Neuronal stem cell (in vitro differentiated cells): Measurements from ENCODE around the gene HEATR3.
A peak's percentile ranks its signal among the peaks of the same experiment; 100 is the strongest.

Experiments
- DNase-seq: peaks from one replicate; pipeline ENCODE4 v3.0.0-alpha.2; 2013; ENCODE audit warnings: low spot score
- H2AFZ ChIP-seq: one replicate; pipeline ENCODE4 v1.6.1; 2013; ENCODE audit warnings: mild to moderate bottlenecking, low read length, inconsistent platforms
- H2AK5ac ChIP-seq: 2 replicates; pipeline ENCODE4 v1.6.1; 2013; ENCODE audit warnings: low read depth, mild to moderate bottlenecking, inconsistent platforms, low read length, moderate library complexity, mixed read lengths
- H2BK120ac ChIP-seq: 2 replicates; pipeline ENCODE4 v1.6.1; 2013; ENCODE audit warnings: low read depth, mild to moderate bottlenecking, inconsistent platforms, low read length, moderate library complexity, mixed read lengths
- H2BK12ac ChIP-seq: one replicate; pipeline ENCODE4 v1.6.1; 2013; ENCODE audit warnings: low read length, inconsistent platforms
- H2BK15ac ChIP-seq: 2 replicates; pipeline ENCODE4 v1.6.1; 2013; ENCODE audit warnings: mild to moderate bottlenecking, low read length, inconsistent platforms, mixed read lengths
- H2BK5ac ChIP-seq: one replicate; pipeline ENCODE4 v1.6.1; 2013; ENCODE audit warnings: inconsistent platforms, mild to moderate bottlenecking, low read length, moderate library complexity
- H3K14ac ChIP-seq: one replicate; pipeline ENCODE4 v1.6.1; 2013; ENCODE audit warnings: low read length, inconsistent platforms
- H3K18ac ChIP-seq: 2 replicates; pipeline ENCODE4 v1.6.1; 2013; ENCODE audit warnings: low read length, inconsistent platforms
- H3K23ac ChIP-seq: 2 replicates; pipeline ENCODE4 v1.6.1; 2013; ENCODE audit warnings: low read depth, mild to moderate bottlenecking, mixed read lengths, low read length, inconsistent platforms; ENCODE audit not compliant: poor library complexity
- H3K27ac ChIP-seq: replicated peaks from 3 replicates; pipeline ENCODE4 v1.5.1; 2013; ENCODE audit warnings: low read length, inconsistent platforms
- H3K27me3 ChIP-seq, 3 experiments: 2 replicates each; pipeline ENCODE4 v1.6.1; 2013; ENCODE audit warnings: low read length in 3 of 3, mild to moderate bottlenecking in 2 of 3, inconsistent platforms in 1 of 3, low read depth in 1 of 3, mixed read lengths in 1 of 3, moderate library complexity in 1 of 3; ENCODE audit not compliant: control insufficient read depth in 3 of 3, insufficient read depth in 3 of 3
- H3K36me3 ChIP-seq, 2 donors: replicated peaks in 1 of 2; 2 replicates each; pipeline ENCODE4 v1.6.1; 2013; ENCODE audit warnings: low read length in 2 of 2; ENCODE audit not compliant: control insufficient read depth in 2 of 2, insufficient read depth in 2 of 2
- H3K4ac ChIP-seq: 2 replicates; pipeline ENCODE4 v1.6.1; 2013; ENCODE audit warnings: inconsistent platforms, mild to moderate bottlenecking, low read length, moderate library complexity
- H3K4me1 ChIP-seq, 2 donors: 1 replicate in 1 of 2; 2 replicates in 1 of 2; pipeline ENCODE4 v1.6.1; 2013; ENCODE audit warnings: low read length in 2 of 2, low read depth in 1 of 2; ENCODE audit not compliant: control insufficient read depth in 2 of 2, insufficient read depth in 1 of 2
- H3K4me2 ChIP-seq: one replicate; pipeline ENCODE4 v1.6.1; 2013; ENCODE audit warnings: mild to moderate bottlenecking, low read length, inconsistent platforms; ENCODE audit not compliant: insufficient read depth, poor library complexity, severe bottlenecking
- H3K4me3 ChIP-seq, 2 donors: 2 replicates each; pipeline ENCODE4 v1.5.1; 2013; ENCODE audit warnings: low read length in 2 of 2, mild to moderate bottlenecking in 2 of 2, inconsistent platforms in 1 of 2, moderate library complexity in 1 of 2
- H3K79me1 ChIP-seq: one replicate; pipeline ENCODE4 v1.6.1; 2013; ENCODE audit warnings: low read depth, mild to moderate bottlenecking, inconsistent platforms, low read length, moderate library complexity
- H3K9ac ChIP-seq: one replicate; pipeline ENCODE4 v1.6.1; 2013; ENCODE audit warnings: mild to moderate bottlenecking, low read depth, low read length, inconsistent platforms; ENCODE audit not compliant: poor library complexity
- H3K9me3 ChIP-seq, 2 donors: replicated peaks in 1 of 2; 2 replicates each; pipeline versions ENCODE3 to v1.6.1; 2013; ENCODE audit warnings: low read length in 2 of 2, mild to moderate bottlenecking in 2 of 2, inconsistent platforms in 1 of 2, low read depth in 1 of 2, mixed read lengths in 1 of 2, moderate library complexity in 1 of 2; ENCODE audit not compliant: control insufficient read depth in 2 of 2, insufficient read depth in 1 of 2
- H4K8ac ChIP-seq: one replicate; pipeline ENCODE4 v1.6.1; 2013; ENCODE audit warnings: low read depth, mild to moderate bottlenecking, inconsistent platforms, low read length, moderate library complexity
- H4K91ac ChIP-seq: one replicate; pipeline ENCODE4 v1.6.1; 2013; ENCODE audit warnings: low read length, low read depth, mild to moderate bottlenecking, inconsistent platforms; ENCODE audit not compliant: poor library complexity
- WGBS, 2 donors: extraction: QIAGEN DNeasy Blood & Tissue Kit; methylation state at CpG; one replicate each; pipeline ENCODE4 v1.1.7; 2013; ENCODE audit warnings: missing lambda C conversion rate in 2 of 2, mixed read lengths in 1 of 2; ENCODE audit not compliant: insufficient read length in 2 of 2, insufficient replicate concordance in 1 of 2; ENCODE audit errors: extremely low coverage in 2 of 2; 5-methylcytosine and 5-hydroxymethylcytosine counted together

The HEATR3 gene

GRCh38 chr16:50024207-50024606 lies 41.6 kb upstream of the HEATR3 start:
- H2BK15ac ChIP-seq, result no peak overlapping the region
- peak overlapping the region in 1 of 2 donors; percentile 21 for H3K4me3 ChIP-seq
- H2BK5ac ChIP-seq, result no peak overlapping the region

GRCh38 chr16:50024684-50025536 lies 40.9 kb upstream of the HEATR3 start, which contains the start of gene CNEP1R1:
Gene CNEP1R1 (plus strand): TSS chr16:50025225. CDS start chr16:50025316, 91 bp downstream.
- H2BK15ac ChIP-seq, result peak within 1 kb of the TSS; percentile 64
- H3K4me1 ChIP-seq, result peaks cover 4 to 6% of the 10 kb centered on the region in 2 donors
- H3K9me3 ChIP-seq, result no peaks in the 10 kb centered on the region
- no peak within 1 kb of the TSS for H2BK12ac ChIP-seq
- H4K8ac ChIP-seq, result no peak within 1 kb of the TSS
- DNase-seq, result peak; percentile 97
- no CpG with 5 or more reads among the region's 65 CpGs for WGBS, 2 donors
- H2BK5ac ChIP-seq, result peak within 1 kb of the TSS; percentile 87
- H3K9ac ChIP-seq, result peak within 1 kb of the TSS; percentile 85
- no peak within 1 kb of the TSS for H3K4ac ChIP-seq
- no peak within 1 kb of the TSS for H2BK120ac ChIP-seq
- H3K4me3 ChIP-seq, result peak within 1 kb of the TSS; percentile 79 to 96
- peak within 1 kb of the TSS; percentile 91 for H3K18ac ChIP-seq
- peak within 1 kb of the TSS; percentile 91 for H3K14ac ChIP-seq
- H3K27ac ChIP-seq, result peak within 1 kb of the TSS; percentile 25
- peaks cover 9% of the 10 kb centered on the region for H3K79me1 ChIP-seq
- peaks cover 0 to 27% of the 10 kb centered on the region in 2 donors for H3K36me3 ChIP-seq
- H2AFZ ChIP-seq, result peak within 1 kb of the TSS; percentile 91
- no peaks in the 10 kb centered on the region for H3K27me3 ChIP-seq
- no peak within 1 kb of the TSS for H4K91ac ChIP-seq
- peak within 1 kb of the TSS; percentile 1 for H2AK5ac ChIP-seq
- peak within 1 kb of the TSS; percentile 99 for H3K23ac ChIP-seq
- peak within 1 kb of the TSS; percentile 82 for H3K4me2 ChIP-seq

More at GRCh38 chr16:50024207-50024606, 41.6 kb upstream of the HEATR3 start:
- no peak for DNase-seq
- H2BK12ac ChIP-seq, result no peak overlapping the region
- no peak overlapping the region for H3K14ac ChIP-seq
- H4K8ac ChIP-seq, result no peak overlapping the region
- H3K4me2 ChIP-seq, result no peak overlapping the region
- peaks cover 0 to 20% of the 10 kb centered on the region in 2 donors for H3K36me3 ChIP-seq
- H2AFZ ChIP-seq, result peak overlapping the region; percentile 87
- H2AK5ac ChIP-seq, result no peak overlapping the region
- no CpG with 5 or more reads among the region's 11 CpGs for WGBS, 2 donors
- H3K9me3 ChIP-seq, result no peaks in the 10 kb centered on the region
- H2BK120ac ChIP-seq, result no peak overlapping the region
- no peaks in the 10 kb centered on the region for H3K27me3 ChIP-seq
- no peak overlapping the region for H4K91ac ChIP-seq
- no peak overlapping the region for H3K9ac ChIP-seq
- no peak overlapping the region for H3K4ac ChIP-seq
- no peak overlapping the region for H3K23ac ChIP-seq
- no peak overlapping the region for H3K27ac ChIP-seq
- no peak overlapping the region for H3K18ac ChIP-seq
- peaks cover 9% of the 10 kb centered on the region for H3K79me1 ChIP-seq
- peaks cover 4 to 6% of the 10 kb centered on the region in 2 donors for H3K4me1 ChIP-seq

GRCh38 chr16:50025537-50025931 lies 40.2 kb upstream of the HEATR3 start:
- Histone ChIP-seq H3K4me1 (peaks cover 4 to 6% of the 10 kb centered on the region in 2 donors), H3K4me2 (peak overlapping the region; percentile 82), H2BK5ac (peak overlapping the region; percentile 87), H2BK120ac (no peak overlapping the region), H3K27ac (peak overlapping the region; percentile 25), H2BK15ac (peak overlapping the region; percentile 64), H3K4me3 (peak overlapping the region; percentile 79 to 96), H4K8ac (no peak overlapping the region), H4K91ac (no peak overlapping the region), H3K18ac (peak overlapping the region; percentile 91), H3K9ac (peak overlapping the region; percentile 64), H3K14ac (peak overlapping the region; percentile 91), H3K9me3 (no peaks in the 10 kb centered on the region), H3K23ac (peak overlapping the region; percentile 99), H2AK5ac (peak overlapping the region; percentile 1), H3K27me3 (no peaks in the 10 kb centered on the region), H3K79me1 (peaks cover 9% of the 10 kb centered on the region), H2BK12ac (no peak overlapping the region), H3K36me3 (peaks cover 0 to 33% of the 10 kb centered on the region in 2 donors), H3K4ac (no peak overlapping the region), H2AFZ (peak overlapping the region; percentile 91)
- WGBS, 2 donors, result no CpG with 5 or more reads among the region's 17 CpGs
- DNase-seq, result no peak

- no peak overlapping the region for H2AFZ ChIP-seq
- peaks cover 9% of the 10 kb centered on the region for H3K79me1 ChIP-seq
- H3K27me3 ChIP-seq, result no peaks in the 10 kb centered on the region
- no peak for DNase-seq
- H3K4me1 ChIP-seq, result peaks cover 0 to 2% of the 10 kb centered on the region in 2 donors
- H3K4me3 ChIP-seq, result no peak overlapping the region
- H3K4me2 ChIP-seq, result no peak overlapping the region
- H3K36me3 ChIP-seq, result peaks cover 7 to 54% of the 10 kb centered on the region in 2 donors
- H3K23ac ChIP-seq, result no peak overlapping the region
- no peak overlapping the region for H4K8ac ChIP-seq
- H2BK12ac ChIP-seq, result no peak overlapping the region
- no peak overlapping the region for H2AK5ac ChIP-seq
- WGBS, 2 donors, result no CpG with 5 or more reads among the region's 5 CpGs
- no peak overlapping the region for H2BK120ac ChIP-seq
- no peak overlapping the region for H3K18ac ChIP-seq
- no peak overlapping the region for H3K14ac ChIP-seq
- no peak overlapping the region for H3K27ac ChIP-seq
- H3K4ac ChIP-seq, result no peak overlapping the region
- H3K9me3 ChIP-seq, result no peaks in the 10 kb centered on the region
- H3K9ac ChIP-seq, result no peak overlapping the region
- H4K91ac ChIP-seq, result no peak overlapping the region
- H2BK15ac ChIP-seq, result no peak overlapping the region
- H2BK5ac ChIP-seq, result no peak overlapping the region
Observed at GRCh38 chr16:50027829-50028228, 37.9 kb upstream of the HEATR3 start.
